ENCODE results near the gene MYOG.

DNA sequence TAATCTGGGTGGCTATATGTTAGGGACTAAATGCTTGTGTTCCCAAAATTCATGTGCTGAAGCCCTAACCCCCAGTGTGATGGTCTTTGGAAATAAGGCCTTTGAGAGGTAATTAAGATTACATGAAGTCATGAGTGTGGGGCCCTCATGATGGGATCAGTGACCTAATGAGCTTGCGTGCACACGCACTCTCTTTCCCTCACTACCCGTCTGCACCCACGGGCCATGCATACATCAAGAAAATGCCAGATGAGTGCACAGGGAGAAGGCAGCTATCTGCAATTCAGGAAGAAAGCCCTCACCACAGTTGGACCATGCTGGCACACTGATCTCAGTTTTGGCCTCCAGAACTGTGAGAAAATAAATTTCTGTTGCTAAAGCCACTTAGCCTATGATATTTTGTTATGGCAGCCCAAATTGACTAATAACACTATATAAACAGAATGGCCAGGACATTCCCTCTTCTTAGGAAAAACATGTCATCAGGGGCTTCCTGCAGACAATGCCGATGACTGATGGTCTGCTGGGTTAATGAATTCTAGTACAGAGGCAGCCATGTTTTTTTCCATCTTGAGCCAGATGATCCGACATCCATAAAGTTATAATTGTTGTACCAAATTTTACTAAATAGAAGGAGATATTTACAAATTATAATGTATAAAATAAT is 18.1 kb upstream of the MYOG start:
- TF ChIP-seq POLR2A (IDR thresholded peaks at IDR 0.05; ENCODE audit: low read length) (no peak), GATA1 (IDR thresholded peaks at IDR 0.05; ENCODE audit: low read depth, low read length) (no peak)
